GM18867 (cell line): Measurements from ENCODE around the gene ARSA.
"Not testable (repeated sequence)": the region's sequence is repeated elsewhere in the genome, so short reads cannot be mapped to it uniquely, and the experiment has no call there.

Source experiments
- ATAC-seq: cut with Tn5 transposase; IDR thresholded peaks from one replicate; pipeline ENCODE4 v1.9.1; 2021; ENCODE audit warnings: mild to moderate bottlenecking, moderate library complexity; ENCODE audit not compliant: unreplicated experiment

The ARSA gene

DNA sequence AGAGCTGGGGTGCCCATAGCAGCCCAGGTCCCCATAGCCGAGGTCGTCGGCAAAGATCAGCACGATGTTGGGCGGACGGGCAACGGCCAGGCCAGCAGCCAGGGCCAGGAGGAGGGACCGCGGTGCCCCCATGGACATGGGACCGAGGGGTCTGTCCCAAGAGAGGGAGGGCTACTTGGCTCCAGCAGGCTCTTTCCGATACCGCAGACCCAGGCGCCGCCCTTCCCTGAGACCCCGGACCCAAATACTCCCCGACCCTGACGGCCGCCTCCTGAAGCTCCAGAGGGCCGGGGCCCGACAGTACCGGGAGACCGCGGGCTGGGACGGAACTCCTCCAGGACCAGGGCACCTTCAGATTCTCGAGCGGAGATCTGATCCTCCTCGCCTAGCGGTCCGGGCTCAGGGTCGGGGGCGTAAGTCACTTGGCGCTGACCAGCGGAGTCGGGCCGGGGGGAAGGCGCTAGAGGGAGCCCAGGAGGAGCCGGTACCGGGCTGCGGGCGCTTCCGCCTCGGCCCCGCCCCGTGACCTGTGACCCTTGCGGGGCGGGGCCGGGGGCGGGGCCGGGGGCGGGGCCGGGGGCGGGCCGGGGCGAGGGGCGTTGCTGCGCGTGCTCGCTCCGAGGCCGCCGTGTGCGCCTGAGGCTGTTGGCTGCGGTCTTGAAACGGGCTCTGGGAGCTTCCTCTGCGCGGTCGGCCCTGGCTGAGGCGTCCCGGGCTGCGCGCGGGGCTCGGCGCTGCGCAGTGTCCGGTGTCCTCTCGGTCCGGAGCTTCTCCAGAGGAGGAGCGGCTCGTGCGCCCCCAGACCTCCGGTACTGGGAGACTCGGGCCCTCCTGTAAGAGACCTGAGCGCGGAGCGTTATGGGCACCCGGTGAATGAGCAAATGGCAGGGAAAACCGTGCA, at the start of gene ARSA:
TSS of gene ARSA (minus strand) at position 511 of the 901 bp plus-strand sequence. CDS start at position 138, 373 bp downstream.
- ATAC-seq = peak; percentile 74

DNA sequence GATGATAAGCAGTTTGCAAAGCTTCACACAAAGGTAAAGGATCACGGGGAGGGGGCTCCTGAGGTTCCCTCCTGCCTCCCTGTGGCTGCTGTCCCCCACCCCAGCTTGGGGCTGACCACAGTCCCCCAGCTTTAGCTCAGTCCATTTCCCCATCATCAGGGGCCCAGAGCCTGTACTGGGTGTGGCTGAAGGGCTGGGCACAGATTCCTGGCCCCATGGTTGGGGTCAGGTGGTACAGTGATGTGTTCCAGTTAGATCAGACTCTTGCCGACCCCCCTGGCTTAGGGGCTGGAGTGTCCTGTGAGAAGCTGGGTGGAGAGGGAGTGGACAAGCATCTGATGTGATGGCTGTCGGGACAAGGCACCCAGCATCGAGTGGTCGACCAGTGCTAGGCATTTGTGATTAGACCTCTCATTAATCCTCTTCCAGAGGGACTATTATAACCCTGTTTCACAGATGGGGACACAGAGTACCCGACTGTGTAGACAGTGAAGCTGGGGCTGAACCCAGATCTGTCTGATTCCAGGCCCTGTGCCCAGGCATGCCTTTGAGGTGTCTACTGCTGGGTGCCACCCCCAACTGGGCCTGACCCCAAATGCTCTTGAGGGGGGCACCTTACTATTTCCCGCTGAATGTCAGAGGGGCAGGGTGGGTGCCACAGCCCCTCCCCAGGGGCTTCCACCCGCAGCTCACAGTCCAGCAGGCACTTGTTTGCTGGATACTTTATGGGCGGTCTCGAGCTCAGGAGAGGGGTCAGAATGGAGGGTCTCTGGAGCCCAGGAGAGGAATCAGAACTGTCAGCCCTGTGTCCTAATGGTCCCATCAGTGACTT, 48.9 kb upstream of the ARSA start:
- no peak for ATAC-seq

DNA sequence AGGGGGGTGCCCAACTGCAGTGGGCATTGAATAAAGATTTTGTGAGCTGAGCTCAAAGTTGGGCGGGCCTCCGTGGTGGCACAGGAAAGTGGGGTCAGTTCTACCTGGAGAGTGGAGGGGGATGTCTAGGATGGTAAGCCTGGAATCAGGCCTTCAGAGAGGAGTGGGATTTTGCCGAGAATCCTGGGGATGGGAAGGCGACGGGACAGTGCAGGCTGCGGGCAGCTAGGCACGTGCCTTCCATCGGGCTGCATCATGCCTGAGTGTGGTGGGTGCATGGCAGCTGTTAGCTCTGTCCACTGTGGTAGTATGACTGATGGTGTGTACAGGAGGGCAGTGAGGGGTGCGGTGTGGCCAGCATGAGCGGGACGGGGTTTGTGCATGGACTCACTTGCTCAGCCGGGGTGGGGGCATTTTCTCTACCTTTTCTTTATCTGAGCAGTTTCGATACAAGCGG, 48.3 kb upstream of the ARSA start:
- no peak for ATAC-seq

DNA sequence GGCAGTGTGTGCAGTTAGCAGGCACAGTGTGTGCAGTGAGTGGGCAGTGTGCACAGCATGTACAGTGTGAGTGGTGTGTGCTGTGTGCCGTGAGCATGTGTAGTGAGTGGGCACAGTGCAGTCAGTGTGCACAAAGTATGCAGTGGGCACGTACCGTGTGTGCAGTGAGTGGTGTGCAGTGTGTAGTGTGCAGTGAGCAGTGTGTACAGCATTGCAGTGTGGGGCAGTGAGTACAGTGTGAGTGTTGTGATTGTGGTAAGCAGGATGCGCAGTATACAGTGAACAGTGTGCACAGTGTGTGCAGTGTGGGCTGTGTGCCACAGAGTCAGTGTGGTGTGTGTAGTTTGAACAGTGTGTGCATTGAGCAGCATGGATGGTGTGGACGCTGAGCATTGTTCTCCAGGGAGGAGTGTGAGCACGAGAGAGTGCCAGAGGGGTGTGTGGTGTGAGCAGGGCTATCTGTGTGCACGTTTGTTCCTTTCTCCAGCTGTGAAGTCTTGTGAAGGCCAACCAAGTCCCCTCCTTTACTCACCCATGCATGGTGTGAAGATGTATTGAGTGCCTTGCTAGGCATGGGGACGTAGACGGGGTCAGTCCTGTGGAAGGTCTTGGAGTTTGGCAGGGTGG, 47.7 kb upstream of the ARSA start:
- no peak for ATAC-seq

DNA sequence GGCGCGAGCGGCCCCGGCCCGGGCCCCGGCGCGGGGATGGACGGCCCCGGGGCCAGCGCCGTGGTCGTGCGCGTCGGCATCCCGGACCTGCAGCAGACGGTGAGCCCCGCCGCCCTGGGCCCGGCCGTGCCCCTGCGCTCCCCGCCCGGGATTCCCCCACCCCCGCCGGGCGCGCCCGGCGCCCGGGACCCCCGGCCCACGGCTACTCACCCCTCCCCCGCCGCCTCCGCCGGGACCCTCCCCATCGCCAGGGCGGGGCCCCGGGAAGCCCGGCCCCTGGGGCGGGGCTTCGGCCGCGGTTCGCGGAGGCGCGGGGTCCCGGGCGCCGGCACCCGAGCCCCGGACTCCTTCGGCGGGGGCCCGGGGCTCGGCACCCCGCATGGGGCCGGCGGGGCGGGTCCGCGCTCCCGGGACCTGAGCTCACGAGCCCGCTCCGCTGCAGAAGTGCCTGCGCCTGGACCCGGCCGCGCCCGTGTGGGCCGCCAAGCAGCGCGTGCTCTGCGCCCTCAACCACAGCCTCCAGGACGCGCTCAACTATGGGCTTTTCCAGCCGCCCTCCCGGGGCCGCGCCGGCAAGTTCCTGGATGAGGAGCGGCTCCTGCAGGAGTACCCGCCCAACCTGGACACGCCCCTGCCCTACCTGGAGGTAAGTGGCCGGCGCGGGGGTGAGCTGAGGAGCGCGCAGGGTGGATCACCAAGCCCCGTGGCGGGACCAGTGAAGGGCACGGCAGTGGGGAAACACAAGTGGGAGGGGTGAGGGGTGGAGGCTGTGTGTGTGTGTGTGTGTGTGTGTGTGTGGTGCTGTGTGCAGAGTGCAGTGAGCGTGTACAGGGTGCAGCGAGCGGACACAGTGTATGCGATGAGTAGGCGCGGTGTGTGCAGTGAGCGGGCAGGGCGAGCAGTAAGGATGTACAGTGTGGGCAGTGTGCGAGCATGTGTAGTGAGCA, 46.9 kb upstream of the ARSA start:
- ATAC-seq = no peak

DNA sequence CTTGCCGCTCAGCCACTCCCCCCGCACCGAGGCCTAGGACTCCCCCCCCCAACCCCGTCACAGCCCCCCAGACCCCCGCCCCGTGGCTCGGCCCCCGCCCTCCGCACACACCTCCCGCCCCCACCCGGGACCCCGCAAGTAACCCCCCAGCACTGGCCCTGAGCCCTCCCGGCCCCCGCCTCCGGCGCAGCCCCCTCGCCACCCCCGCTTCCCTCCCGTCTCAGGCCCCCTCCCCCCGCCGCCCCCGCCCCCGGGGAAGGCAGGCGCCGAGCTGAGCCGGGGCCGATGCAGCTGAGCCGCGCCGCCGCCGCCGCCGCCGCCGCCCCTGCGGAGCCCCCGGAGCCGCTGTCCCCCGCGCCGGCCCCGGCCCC, 46.2 kb upstream of the ARSA start:
- no peak for ATAC-seq

DNA sequence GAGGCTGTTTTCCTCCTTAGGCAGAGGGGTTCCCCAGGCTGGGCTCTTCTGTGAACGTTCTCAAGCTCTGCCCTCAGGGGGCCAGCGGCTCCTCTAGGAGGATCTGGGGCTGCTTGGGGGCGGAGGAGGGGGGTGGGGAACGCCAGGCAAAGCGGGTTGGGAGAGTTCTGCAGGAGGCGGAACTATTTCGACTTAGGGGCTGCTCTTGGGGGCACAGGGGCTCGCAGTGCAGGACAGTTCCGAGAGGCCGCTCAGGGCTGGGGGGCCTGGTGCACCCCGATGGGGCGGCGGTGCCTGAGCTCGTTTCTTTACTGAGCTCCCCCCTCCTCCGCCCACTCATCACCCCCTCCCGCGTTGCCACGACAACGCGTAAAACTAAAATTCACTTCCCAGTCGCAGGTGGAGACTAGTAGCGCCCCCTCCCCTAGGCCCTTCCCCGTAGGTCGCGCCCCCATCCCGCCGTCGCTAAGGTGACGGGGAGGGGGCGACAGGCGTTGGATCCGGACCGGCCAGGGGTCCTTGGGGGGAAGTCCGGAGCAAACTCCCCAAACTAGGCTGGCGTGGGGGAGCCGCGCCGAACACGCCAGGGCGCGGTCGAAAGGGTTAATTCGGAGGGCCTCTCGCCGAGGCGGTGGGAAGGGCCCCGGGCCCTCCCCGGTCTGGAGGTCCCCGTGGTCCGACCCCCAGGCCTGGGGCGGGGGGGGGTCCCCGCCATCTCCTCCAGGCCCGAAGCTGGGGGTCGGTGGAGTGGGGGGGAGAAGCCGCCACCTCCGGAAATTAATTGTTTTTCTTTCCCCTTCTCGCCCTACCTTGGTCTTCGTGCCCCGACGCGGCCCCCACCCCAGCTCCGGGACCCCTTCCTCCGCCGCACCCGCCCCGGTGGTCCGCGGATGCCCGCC, 45.5 kb upstream of the ARSA start:
- no peak for ATAC-seq

DNA sequence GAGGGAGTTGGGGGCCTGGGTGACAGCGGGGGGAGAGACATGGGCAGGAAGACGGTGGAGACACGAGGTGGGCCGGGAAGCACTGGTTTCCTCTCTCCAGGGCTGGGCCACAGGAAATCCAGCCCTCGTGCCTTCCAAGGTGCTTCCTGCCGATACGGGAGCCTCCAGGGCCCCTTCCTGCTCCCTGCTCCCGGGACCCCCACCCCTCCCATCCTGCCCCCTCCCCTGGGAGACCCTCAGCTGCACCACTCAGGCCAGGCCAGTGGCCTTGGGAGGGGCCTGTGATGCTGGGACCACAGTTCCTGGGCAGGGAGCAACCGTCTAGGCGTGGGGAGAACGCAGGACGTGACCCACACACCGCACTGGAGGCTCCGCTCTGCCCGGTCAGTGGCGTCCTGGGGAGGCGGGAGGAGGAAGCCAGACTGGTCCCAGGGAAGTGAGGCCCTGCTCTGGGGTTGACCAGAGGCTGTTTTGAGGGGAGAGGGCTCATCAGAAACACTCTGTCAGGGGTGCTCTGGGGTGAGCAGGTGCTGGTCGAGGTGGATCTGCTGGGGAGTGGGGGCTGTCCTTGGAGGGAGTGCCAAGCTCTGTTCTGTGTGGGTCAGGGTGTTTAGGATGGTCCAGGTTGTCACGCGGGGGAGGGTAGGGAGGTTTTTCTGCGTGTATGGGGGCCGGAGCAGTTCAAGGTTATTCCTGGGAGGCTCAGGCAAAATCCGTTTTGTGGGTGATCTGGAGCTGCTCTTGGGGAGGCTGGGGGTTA, 44.7 kb upstream of the ARSA start, which contains the start of gene SHANK3:
TSS of gene SHANK3 (plus strand) at position 353 of the 760 bp plus-strand sequence.
- no peak for ATAC-seq

DNA sequence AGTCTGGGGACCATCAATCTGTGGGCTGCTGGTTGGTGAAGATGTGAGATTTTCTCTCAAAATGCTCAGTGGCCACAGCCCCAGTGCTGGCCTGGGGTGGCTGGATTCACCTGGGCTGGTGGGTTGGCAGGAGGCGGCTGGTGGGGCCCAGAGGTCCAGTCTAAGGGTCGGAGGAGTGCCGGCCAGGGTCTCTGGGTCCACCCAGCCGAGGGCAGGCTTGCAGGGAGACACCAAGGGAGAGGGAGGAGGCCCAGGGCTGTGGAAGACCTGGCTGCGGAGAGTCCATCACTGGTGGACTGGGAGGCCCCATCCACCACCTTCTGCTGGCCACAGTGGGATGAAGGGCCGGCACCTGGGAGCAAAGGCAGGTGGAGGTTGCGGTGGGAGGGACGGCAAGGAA, 44.1 kb upstream of the ARSA start:
- ATAC-seq = no peak

DNA sequence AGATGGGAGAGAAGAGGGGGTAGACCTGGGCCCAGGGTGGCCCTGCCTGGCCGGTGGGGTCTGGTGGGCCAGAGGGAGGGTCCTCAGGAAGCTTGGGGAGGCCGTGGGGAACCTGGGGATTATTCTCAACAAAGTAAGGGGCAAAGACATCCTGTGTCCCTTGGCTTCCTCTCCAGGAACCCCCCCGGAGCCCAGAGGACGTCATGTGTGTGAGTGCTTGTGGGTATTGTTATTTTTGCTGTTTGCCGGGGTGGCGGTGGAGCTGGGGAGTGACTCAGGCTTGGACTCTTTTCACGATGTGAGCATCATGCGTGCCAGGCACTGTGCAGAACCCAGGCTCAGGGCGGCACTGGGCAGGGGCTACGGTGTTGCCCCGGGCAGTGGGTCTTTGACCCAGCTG, 43.7 kb upstream of the ARSA start:
- ATAC-seq = no peak

DNA sequence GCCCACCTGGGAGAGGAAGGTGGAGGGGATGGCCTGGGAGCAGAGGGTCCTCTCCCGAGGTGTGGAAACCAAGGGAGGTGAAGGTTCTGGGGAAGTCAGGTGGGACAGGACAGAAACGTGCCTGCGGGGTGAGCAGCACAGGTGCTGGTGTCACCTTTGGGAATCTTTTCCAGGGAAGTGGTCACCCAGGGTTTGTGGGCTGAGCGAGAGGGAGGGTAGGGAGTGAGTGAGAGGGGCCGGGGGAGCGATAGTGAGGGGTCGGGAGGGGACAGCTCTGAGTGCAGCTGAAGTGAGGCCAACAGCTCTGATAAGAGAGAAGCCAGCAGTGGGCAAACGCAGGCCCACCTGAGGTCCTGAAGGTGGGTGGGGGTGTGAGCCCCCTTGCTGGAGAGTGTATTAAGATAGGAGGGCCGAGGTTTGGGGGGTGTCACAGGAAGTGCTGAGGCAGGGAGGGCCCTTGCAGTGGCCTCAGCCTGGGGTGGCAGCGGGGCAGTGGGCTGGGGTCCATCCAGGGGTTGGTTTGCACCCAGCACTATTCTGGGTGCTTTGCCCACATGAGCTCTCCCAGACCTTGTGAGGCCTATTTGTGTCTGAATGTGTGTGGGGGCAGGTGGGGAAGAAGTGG, 43.1 kb upstream of the ARSA start:
- no peak for ATAC-seq

DNA sequence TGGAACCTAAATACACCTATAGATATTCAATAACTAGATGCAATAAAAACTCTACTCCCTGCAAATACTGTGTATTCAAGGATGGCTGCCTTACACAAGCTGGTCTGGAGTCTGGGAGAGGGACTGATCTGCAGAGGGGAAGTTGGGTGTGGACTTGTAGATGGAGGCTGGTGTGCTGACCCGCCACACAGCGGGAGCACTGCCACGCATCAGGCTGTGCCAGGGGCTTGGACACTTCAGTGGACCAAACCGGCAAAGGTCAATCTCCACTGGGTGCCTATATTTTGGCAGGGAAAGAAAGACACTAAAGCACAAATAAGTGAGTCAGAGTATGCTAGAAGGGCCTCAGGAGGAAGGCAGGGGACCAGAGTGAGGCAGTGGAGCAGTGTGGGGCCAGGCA, 42.6 kb upstream of the ARSA start:
- ATAC-seq = no peak

DNA sequence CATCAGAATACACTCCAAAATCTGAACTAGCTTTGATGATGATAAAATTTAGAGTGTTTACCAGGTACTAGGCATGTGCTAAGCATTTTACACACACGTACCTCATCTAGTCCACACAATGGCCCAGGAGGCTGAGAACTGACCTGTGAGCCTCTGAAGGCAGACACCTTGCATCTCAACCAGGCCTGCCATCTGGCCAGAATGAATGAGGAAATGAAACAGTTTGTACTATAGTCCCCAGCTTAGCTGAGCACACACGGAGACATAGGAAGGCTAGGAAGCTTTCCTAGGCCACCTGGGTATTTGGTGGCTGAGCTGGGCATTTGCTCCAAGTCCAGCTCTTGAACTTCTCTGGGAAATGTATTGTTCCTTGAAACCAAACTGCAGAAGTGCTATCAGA, 37.8 kb upstream of the ARSA start:
- ATAC-seq = no peak

DNA sequence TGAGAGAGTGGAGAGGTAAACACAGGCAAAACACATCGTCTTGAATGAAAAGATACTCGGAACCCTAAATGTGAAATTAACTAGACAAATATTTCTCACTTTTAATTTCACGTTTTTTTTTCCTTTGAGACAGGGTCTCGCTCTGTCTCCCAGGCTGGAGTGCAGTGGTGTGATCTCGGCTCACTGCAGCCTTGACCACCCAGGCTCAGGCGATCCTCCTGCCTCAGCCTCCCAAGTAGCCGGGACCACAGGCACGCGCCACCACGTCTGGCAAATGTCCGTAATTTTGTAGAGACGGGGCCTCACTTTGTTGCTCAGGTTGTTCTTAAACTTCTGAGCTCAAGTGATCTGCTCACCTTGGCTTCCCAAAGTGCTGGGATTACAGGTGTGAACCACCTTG, 37.3 kb upstream of the ARSA start:
- ATAC-seq = no peak

DNA sequence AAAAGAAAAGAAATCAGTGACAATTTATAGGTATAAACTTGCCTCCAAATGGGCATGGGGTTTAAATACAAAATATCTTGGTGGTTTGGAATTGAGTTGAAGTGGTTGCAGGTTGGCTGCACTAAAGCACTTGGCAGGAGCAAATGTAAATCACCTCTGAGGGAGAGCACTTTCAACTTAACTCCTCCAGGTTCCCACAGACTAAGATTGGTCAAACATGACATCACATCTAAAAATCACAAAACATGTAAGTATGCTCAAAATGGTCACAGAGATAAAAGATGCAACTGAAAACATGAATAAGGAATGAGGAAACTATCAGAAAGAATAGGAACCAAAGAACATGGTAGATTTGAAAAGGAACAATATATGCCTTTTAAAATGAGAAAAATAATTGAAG, 32.4 kb upstream of the ARSA start:
- no peak for ATAC-seq

DNA sequence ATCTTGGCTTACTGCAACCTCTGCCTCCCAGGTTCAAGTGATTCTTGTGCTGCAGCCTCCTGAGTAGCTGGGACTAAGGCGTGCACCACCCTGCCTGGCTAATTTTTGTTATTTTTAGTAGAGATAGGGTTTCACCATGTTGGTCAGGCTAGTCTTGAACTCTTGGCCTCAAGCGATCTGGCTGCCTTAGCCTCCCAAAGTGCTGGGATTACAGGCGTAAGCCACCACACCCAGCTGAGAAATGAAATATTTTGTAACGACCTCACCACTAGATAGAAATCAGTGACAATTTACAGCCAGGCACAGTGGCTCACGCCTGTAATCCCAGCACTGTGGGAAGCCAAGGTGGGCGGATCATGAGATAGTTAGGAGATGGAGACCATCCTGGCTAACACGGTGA, 31.8 kb upstream of the ARSA start:
- ATAC-seq = not testable (repeated sequence)

DNA sequence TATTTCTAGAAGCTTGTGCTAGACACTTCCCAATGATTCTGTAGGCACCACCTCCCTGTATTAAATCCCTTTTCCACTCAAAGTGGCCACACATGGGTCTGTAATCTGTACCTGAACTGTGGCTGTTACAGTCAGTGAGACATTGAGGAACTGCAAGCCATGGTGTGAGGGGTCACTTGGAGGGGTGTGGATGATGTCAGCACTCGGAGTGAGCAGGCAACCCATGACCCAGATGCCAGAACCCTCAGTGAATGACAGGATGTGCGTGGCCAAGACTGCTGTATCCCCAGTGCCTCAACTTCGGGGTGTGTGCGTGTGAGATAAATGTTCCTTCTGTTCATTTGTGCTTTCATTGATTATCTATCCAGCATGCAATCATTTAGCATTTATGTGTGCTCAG, 30.0 kb upstream of the ARSA start:
- no peak for ATAC-seq
